IPS DF 6.9 (cell line): ENCODE measurements around the gene SYPL2.

Experiments
- DNase-seq: peaks from one replicate; pipeline ENCODE4 v3.0.0-alpha.2; 2013; ENCODE audit warnings: low read depth, low spot score
- H3K27ac ChIP-seq: one replicate; pipeline ENCODE4 v1.5.1; 2013; ENCODE audit warnings: low read length, control low read depth
- H3K27me3 ChIP-seq: 2 replicates; pipeline ENCODE4 v1.6.1; 2013; ENCODE audit warnings: mild to moderate bottlenecking, low read length; ENCODE audit not compliant: control insufficient read depth, insufficient read depth
- H3K36me3 ChIP-seq: 2 replicates; pipeline ENCODE4 v1.6.1; 2013; ENCODE audit warnings: low read length; ENCODE audit not compliant: control insufficient read depth, insufficient read depth
- H3K4me1 ChIP-seq: 2 replicates; pipeline ENCODE4 v1.6.1; 2013; ENCODE audit warnings: low read length; ENCODE audit not compliant: control insufficient read depth, insufficient read depth
- H3K4me3 ChIP-seq: 2 replicates; pipeline ENCODE4 v1.5.1; 2013; ENCODE audit warnings: mild to moderate bottlenecking, low read length
- H3K9me3 ChIP-seq: 2 replicates; pipeline ENCODE4 v1.6.1; 2013; ENCODE audit warnings: low read length, inconsistent platforms; ENCODE audit not compliant: control insufficient read depth, insufficient read depth
- WGBS: extraction: QIAGEN DNeasy Blood & Tissue Kit; methylation state at CpG from one replicate; pipeline ENCODE4 v1.1.7; 2013; ENCODE audit warnings: mixed read lengths, missing lambda C conversion rate; ENCODE audit not compliant: insufficient read length, insufficient coverage; 5-methylcytosine and 5-hydroxymethylcytosine counted together

The SYPL2 gene

GRCh38 chr1:109499661-109500536 lies 33.6 kb downstream of the SYPL2 start:
- H3K4me1 ChIP-seq: 0 out of 2 replicates have a peak, but pooled peaks cover 3% of the 10 kb centered on the region
- no peaks in the 10 kb centered on the region for H3K27me3 ChIP-seq
- no peak overlapping the region for H3K4me3 ChIP-seq
- no CpG with 5 or more reads among the region's 4 CpGs for WGBS
- H3K9me3 ChIP-seq: no peaks in the 10 kb centered on the region
- DNase-seq: no peak
- H3K27ac ChIP-seq: no peak overlapping the region
- no peaks in the 10 kb centered on the region for H3K36me3 ChIP-seq

- 0 out of 2 replicates have a peak, but pooled peaks cover 3% of the 10 kb centered on the region for H3K4me1 ChIP-seq
- H3K27me3 ChIP-seq: no peaks in the 10 kb centered on the region
- no peaks in the 10 kb centered on the region for H3K36me3 ChIP-seq
- no peak for DNase-seq
- H3K9me3 ChIP-seq: no peaks in the 10 kb centered on the region
- no peak overlapping the region for H3K4me3 ChIP-seq
- H3K27ac ChIP-seq: no peak overlapping the region
- WGBS: no CpG with 5 or more reads among the region's 5 CpGs
These were observed 34.6 kb downstream of the SYPL2 start for GRCh38 chr1:109500941-109501381.

GRCh38 chr1:109501644-109502363 lies 35.5 kb downstream of the SYPL2 start:
- Histone ChIP-seq H3K27ac (no peak overlapping the region), H3K9me3 (no peaks in the 10 kb centered on the region), H3K36me3 (no peaks in the 10 kb centered on the region), H3K27me3 (no peaks in the 10 kb centered on the region), H3K4me3 (no peak overlapping the region), H3K4me1 (0 out of 2 replicates have a peak, but pooled peaks cover 3% of the 10 kb centered on the region)
- WGBS: no CpG with 5 or more reads among the region's 5 CpGs
- DNase-seq: no peak

DNA sequence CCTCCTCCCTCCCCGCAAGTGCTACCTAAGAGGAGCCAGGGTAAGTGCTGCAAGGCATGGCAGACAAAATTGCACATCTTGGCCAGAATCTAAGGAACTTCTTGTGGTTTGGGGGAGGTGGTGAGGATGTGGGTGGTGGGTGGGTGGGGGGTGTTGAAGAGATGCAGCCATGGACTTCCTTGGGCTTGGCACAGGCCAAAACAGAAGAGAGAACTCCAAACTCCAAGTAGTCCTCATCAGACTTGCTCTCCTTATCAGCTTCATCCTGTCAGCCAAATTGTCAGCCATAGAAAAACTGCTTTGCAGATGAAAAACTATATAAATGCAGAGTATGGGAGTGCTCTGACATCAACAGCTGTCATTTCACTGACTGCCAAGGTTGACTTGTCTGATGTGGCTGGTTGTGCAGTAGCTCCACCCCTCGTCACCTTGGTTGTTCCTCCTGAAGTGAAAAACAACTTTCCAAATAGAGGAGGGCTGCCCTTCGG lies 36.1 kb downstream of the SYPL2 start:
- Histone ChIP-seq H3K9me3 (no peaks in the 10 kb centered on the region), H3K4me3 (no peak overlapping the region), H3K36me3 (no peaks in the 10 kb centered on the region), H3K27ac (no peak overlapping the region), H3K4me1 (0 out of 2 replicates have a peak, but pooled peaks cover 3% of the 10 kb centered on the region), H3K27me3 (no peaks in the 10 kb centered on the region)
- no peak for DNase-seq
- no CpG with 5 or more reads among the region's 3 CpGs for WGBS

DNA sequence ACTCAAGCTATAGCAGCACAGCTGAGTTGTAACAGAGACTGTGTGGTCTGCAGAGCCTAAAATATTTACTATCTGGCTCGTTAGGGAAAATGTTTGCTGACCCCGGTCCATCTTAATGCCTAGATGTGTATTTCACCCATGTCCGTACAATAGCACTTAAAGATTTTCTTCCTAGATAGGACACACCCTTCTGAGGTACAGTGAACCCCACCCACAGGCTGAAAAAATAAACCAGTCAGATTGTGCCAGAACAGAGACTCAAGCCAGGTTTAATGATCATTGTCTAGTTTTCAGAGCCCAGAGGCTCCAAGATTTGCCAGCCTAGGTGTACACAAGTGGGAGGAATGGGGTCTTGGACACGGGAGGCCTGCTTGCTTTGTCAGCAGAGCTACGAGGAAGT lies 37.6 kb downstream of the SYPL2 start:
- H3K4me1 ChIP-seq: peaks cover under 1% of the 10 kb centered on the region; the same call in 1 of the 2 replicates
- no peak overlapping the region for H3K4me3 ChIP-seq
- no peaks in the 10 kb centered on the region for H3K9me3 ChIP-seq
- no peaks in the 10 kb centered on the region; the same call in 1 of the 2 replicates for H3K36me3 ChIP-seq
- H3K27ac ChIP-seq: no peak overlapping the region
- no CpG with 5 or more reads among the region's 5 CpGs for WGBS
- H3K27me3 ChIP-seq: no peaks in the 10 kb centered on the region; the same call in 1 of the 2 replicates
- no peak for DNase-seq

DNA sequence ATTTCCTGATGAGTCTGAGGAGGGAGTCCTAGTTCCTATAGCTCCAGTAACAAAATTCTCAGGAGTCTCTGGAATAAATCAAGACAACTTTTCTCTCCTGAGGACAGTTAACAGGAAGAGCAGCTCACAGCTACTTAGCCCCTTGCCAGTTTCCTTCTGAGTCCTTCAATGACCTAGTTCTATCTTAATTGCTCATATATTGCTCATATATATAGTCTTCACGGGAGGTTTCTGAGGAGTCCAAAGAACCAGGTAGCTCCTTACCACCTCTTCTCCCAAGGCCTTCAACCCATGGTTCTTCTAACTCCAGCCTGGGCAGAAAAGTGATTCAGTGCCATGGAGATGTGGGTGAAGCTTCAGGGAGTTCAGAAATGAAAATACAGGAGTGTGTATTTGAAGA lies 38.6 kb downstream of the SYPL2 start:
- H3K27me3 ChIP-seq: peaks cover 1% of the 10 kb centered on the region; the same call in 1 of the 2 replicates
- no peaks in the 10 kb centered on the region for H3K9me3 ChIP-seq
- no peak overlapping the region for H3K27ac ChIP-seq
- no peak for DNase-seq
- H3K4me3 ChIP-seq: no peak overlapping the region
- no CpG with 5 or more reads among the region's 1 CpG for WGBS
- H3K36me3 ChIP-seq: no peaks in the 10 kb centered on the region; the same call in 1 of the 2 replicates
- H3K4me1 ChIP-seq: peaks cover 2% of the 10 kb centered on the region; the same call in 1 of the 2 replicates

DNA sequence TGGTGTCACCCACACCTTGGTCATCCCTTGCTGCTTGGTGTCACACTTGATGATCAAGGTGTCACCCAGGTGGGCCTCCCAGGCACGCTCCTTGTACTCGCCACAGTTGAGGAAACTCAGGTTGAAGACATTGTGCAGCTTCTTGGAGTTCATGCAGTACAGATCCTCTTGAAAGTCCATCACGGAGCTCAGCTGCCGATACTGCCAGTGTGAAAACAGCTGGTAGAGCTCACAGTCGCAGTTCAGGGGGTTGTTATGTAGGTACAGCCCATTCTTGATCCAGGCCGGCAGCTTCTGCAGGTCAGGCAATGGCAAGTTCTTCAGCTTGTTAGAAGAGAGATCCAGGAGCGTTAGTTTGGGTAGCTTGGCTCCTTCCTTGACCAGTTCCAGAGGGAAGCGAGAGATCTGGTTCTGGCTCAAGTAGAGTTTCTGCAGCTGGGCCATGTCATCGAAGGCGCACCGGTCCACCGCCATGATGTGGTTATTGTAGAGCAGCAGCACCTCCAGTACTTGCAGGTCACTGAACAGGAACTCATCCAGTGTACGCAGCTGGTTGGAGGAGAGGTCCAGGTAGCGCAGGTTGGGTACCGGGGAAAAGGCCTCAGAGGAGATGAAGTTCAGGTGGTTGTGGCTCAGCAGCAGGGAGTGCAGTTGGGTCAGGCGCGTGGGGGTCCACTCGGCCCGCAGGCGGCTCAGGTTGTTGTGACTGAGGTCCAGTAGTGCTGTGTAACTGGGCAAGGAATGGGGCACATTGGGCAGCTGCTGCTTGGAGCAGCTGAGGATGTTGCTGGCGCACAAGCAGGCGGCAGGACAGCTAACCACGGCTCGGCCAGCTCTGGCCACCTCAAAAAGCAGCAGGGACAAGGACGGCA lies 41.9 kb downstream of the SYPL2 start:
- peaks cover 5% of the 10 kb centered on the region; the same call in 1 of the 2 replicates for H3K4me1 ChIP-seq
- DNase-seq: no peak
- WGBS: no CpG with 5 or more reads among the region's 25 CpGs
- H3K36me3 ChIP-seq: no peaks in the 10 kb centered on the region; the same call in 1 of the 2 replicates
- no peak overlapping the region for H3K4me3 ChIP-seq
- H3K27me3 ChIP-seq: peaks cover 8% of the 10 kb centered on the region; the same call in 1 of the 2 replicates
- no peaks in the 10 kb centered on the region for H3K9me3 ChIP-seq
- no peak overlapping the region for H3K27ac ChIP-seq

- H3K4me3 ChIP-seq: peak overlapping the region; percentile 98; the same call in 1 of the 2 replicates
- H3K9me3 ChIP-seq: no peaks in the 10 kb centered on the region
- no CpG with 5 or more reads among the region's 7 CpGs for WGBS
- peaks cover 8% of the 10 kb centered on the region; the same call in 1 of the 2 replicates for H3K27me3 ChIP-seq
- H3K36me3 ChIP-seq: no peaks in the 10 kb centered on the region; the same call in 1 of the 2 replicates
- peaks cover 5% of the 10 kb centered on the region; the same call in 1 of the 2 replicates for H3K4me1 ChIP-seq
- H3K27ac ChIP-seq: no peak overlapping the region
- DNase-seq: no peak
These were observed 42.5 kb downstream of the SYPL2 start for GRCh38 chr1:109508873-109509175.

GRCh38 chr1:109509176-109510134 lies 43.1 kb downstream of the SYPL2 start, which contains the start of gene AMIGO1:
Gene AMIGO1 (minus strand): TSS chr1:109509727. CDS start chr1:109508912, 815 bp downstream.
- Histone ChIP-seq H3K4me1 (peaks cover 5% of the 10 kb centered on the region; the same call in 1 of the 2 replicates), H3K27ac (no peak within 1 kb of the TSS), H3K36me3 (no peaks in the 10 kb centered on the region; the same call in 1 of the 2 replicates), H3K4me3 (peak within 1 kb of the TSS; percentile 98), H3K27me3 (peaks cover 8% of the 10 kb centered on the region; the same call in 1 of the 2 replicates), H3K9me3 (no peaks in the 10 kb centered on the region)
- DNase-seq: no peak
- WGBS: no CpG with 5 or more reads among the region's 100 CpGs
